Right atrium auricular region (tissue), 2 donors: ENCODE data around the gene SCARB1. TPM values are rescaled to one million over a fixed set of nuclear protein-coding genes. Genes with fewer than 3 reads are reported as not detected.

Source experiments
- DNase-seq: peaks from one replicate; pipeline ENCODE4 v3.0.0-alpha.2; 2019; ENCODE audit warnings: low spot score
- H3K27ac ChIP-seq, 2 donors: fragments of 200-600 bp; sonication (generic); 1 replicate in 1 of 2; 2 replicates in 1 of 2; pipeline ENCODE4 v1.5.1; 2016 to 2019
- H3K27me3 ChIP-seq, 2 donors: fragments of 200-600 bp; sonication (generic); one replicate each; pipeline versions ENCODE4 v1.5.1 to v1.6.0; 2017 to 2019
- H3K36me3 ChIP-seq: fragments of 200-600 bp; sonication (generic); one replicate; pipeline ENCODE4 v1.5.1; 2016
- H3K4me1 ChIP-seq, 2 donors: fragments of 200-600 bp; sonication (generic); one replicate each; pipeline versions ENCODE4 v1.5.1 to v1.6.0; 2017 to 2019
- H3K4me3 ChIP-seq, 2 donors: fragments of 200-600 bp; sonication (generic); 1 replicate in 1 of 2; 2 replicates in 1 of 2; pipeline ENCODE4 v1.5.1; 2017 to 2019; ENCODE audit warnings: mild to moderate bottlenecking in 1 of 2, moderate library complexity in 1 of 2
- H3K9me3 ChIP-seq, 2 donors: fragments of 200-600 bp; sonication (generic); one replicate each; pipeline ENCODE4 v1.5.1; 2019
- CTCF ChIP-seq, 2 donors: fragments of 200-600 bp; sonication (generic); IDR thresholded peaks; one replicate each; pipeline ENCODE4 v1.5.1; 2019; ENCODE audit warnings: antibody characterized with exemption in 2 of 2
- total RNA-seq, 2 donors: library from RNA; depleted of rRNA; stranded (reverse); fragments of >200 nt; gene quantifications; one replicate each; pipeline ENCODE4 v1.1.0, GENCODE V29; 2016

Gene SCARB1
- total RNA-seq, 2 donors from 2014 or later: 14.9 to 22.6 TPM

DNA sequence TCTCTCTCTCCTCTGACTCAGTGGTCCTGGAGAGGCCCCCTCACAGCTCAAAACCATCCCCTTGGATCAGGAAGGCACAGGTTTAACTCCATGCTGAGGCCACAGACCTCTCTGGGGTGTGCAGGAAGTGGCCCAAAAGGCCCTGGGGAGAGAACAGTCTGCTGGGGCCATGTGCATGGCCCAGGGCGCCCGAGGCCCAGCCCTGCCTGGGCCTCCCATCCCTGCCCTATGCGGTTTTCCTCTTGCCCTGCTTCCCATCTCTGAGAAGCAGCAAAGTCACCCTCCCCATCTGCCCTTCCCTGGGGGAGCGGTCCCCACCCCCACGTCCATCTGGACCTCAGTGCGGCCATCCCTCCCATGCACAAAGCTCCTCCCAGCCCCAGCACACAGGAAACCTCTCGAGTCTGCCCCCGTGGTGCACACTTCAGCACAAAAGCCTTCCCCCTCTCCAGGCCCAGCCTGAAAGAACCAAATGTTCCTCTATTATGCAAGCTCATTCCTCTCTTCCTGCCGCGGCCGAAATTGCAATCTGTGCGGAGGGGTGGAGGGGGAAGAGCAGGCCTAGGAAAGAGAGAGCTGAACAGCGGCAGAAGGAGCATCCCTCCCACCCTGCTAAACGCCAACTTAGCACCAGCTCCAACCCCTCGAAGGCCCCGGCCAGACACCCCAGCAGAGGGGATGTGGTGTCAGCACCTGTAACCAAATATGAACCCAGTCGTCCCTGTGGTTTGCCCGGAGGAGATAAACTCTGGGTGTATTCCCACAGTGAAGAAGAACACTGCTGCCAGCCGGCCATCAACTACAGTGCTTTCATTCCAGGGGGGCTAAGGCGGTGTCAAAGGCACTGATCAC is 108.5 kb downstream of the SCARB1 start:
- Histone ChIP-seq H3K36me3 (no peaks in the 10 kb centered on the region), H3K4me1 (peaks cover 2 to 62% of the 10 kb centered on the region in 2 donors), H3K27me3 (no peaks in the 10 kb centered on the region), H3K9me3 (peaks cover 0 to 7% of the 10 kb centered on the region in 2 donors), H3K4me3 (no peak overlapping the region), H3K27ac (peak overlapping the region; percentile 82 to 94)
- DNase-seq: peak; percentile 97
- TF ChIP-seq CTCF (IDR thresholded peaks at IDR 0.05): no peak

- peaks cover 0 to 7% of the 10 kb centered on the region in 2 donors for H3K9me3 ChIP-seq
- H3K36me3 ChIP-seq: no peaks in the 10 kb centered on the region
- no peak for DNase-seq
- H3K27me3 ChIP-seq: no peaks in the 10 kb centered on the region
- H3K4me1 ChIP-seq: peaks cover 0 to 55% of the 10 kb centered on the region in 2 donors
- no peak for TF ChIP-seq CTCF (IDR thresholded peaks at IDR 0.05)
- no peak overlapping the region for H3K4me3 ChIP-seq
- peak overlapping the region; percentile 82 to 94 for H3K27ac ChIP-seq
Observed at GRCh38 chr12:124754491-124754890, 109.2 kb downstream of the SCARB1 start.

DNA sequence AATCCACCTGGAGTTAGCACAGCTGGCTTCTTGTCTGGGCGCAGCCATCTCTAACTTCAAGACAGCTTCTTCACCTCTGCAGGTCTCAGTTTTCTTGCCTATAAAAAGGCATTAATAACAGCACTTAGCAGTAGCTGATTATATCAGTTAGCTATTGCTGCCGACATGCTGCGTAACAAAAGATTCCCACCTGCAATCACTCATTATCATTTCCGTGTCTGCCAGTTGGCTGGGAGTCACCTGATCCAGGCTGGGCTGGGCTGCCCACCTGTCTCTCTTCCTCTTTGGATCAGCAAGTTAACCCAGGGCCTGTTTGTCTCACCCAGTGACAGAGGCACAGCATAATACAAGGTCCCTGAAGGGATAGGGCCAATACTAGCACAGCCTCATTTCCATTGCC is 109.7 kb downstream of the SCARB1 start:
- Histone ChIP-seq H3K27ac (peak overlapping the region; percentile 82 to 94), H3K9me3 (peaks cover 0 to 7% of the 10 kb centered on the region in 2 donors), H3K4me1 (peaks cover 0 to 50% of the 10 kb centered on the region in 2 donors), H3K4me3 (no peak overlapping the region), H3K27me3 (no peaks in the 10 kb centered on the region), H3K36me3 (no peaks in the 10 kb centered on the region)
- no peak for DNase-seq
- no peak for TF ChIP-seq CTCF (IDR thresholded peaks at IDR 0.05)

DNA sequence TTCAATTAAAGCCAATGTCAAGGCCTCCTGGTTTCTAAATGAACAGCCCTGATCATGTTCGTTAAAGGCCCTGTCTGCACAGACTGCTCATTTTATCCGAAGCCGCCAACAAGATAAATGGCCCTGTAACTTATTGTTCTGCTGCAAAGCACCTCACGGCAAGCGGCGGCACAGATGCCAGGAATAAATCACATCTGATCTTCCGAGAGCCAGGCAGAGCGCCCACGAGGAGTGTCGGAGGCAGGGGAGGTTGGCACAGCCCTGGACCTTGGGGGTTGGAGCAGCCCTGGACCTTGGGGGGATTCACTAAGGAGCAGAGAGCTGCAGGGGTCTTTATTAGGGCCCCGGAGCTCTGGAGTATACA is 110.5 kb downstream of the SCARB1 start:
- peak overlapping the region; percentile 82 to 94 for H3K27ac ChIP-seq
- no peaks in the 10 kb centered on the region for H3K27me3 ChIP-seq
- no peak for TF ChIP-seq CTCF (IDR thresholded peaks at IDR 0.05)
- no peak overlapping the region for H3K4me3 ChIP-seq
- no peak for DNase-seq
- H3K36me3 ChIP-seq: no peaks in the 10 kb centered on the region
- peaks cover 0 to 42% of the 10 kb centered on the region in 2 donors for H3K4me1 ChIP-seq
- peaks cover 0 to 7% of the 10 kb centered on the region in 2 donors for H3K9me3 ChIP-seq

GRCh38 chr12:124752437-124753227 is 111.0 kb downstream of the SCARB1 start:
- H3K36me3 ChIP-seq: no peaks in the 10 kb centered on the region
- no peak overlapping the region for H3K4me3 ChIP-seq
- TF ChIP-seq CTCF (IDR thresholded peaks at IDR 0.05): no peak
- H3K9me3 ChIP-seq: peaks cover 0 to 7% of the 10 kb centered on the region in 2 donors
- H3K4me1 ChIP-seq: peaks cover 0 to 38% of the 10 kb centered on the region in 2 donors
- peak overlapping the region; percentile 82 to 94 for H3K27ac ChIP-seq
- DNase-seq: no peak
- no peaks in the 10 kb centered on the region for H3K27me3 ChIP-seq
